Stomach (tissue), 4 donors: ENCODE results near the gene MICAL2.

Source experiments
- EP300 ChIP-seq: sonication (generic); formaldehyde crosslinking; IDR thresholded peaks from one replicate; pipeline ENCODE4 v1.6.1; 2017; ENCODE audit warnings: antibody characterized with exemption
- POLR2A ChIP-seq, 4 donors: fragments of 450-650 bp; IDR thresholded peaks; one replicate each; pipeline ENCODE4 v1.6.1; 2016; ENCODE audit warnings: antibody characterized with exemption in 4 of 4, control low read depth in 2 of 4, mild to moderate bottlenecking in 1 of 4, moderate library complexity in 1 of 4
- TF ChIP-seq, protein P1 (sequence below), 7 experiments: fragments of 450-650 bp in 4 of 7; fragments of 200-600 bp in 3 of 7; sonication (generic) in 3 of 7; IDR thresholded peaks; one replicate each; pipeline ENCODE4 v1.5.1; 2016 to 2019; ENCODE audit warnings: antibody characterized with exemption in 7 of 7, control low read depth in 2 of 7, mild to moderate bottlenecking in 1 of 7

DNA sequence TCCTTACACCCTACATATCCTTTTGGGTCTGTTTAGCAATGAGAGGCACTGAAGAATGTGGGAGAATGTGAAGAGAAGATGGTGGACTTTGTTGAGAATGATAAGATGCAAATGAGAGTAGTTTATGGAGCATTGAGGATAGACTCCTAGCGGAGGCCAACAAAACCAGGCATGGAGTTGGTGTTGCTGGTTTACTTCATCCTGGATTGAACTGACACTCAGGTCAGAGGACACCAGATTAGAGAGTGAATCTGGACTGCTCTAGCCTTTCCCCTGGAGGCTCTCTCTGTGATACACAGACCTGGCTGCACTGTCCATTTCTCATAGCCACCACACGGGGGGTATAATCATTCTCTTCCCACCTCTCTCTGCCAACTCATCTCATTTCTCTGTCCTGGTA is 98.7 kb downstream of the MICAL2 start:
- TF ChIP-seq, protein P1, sequence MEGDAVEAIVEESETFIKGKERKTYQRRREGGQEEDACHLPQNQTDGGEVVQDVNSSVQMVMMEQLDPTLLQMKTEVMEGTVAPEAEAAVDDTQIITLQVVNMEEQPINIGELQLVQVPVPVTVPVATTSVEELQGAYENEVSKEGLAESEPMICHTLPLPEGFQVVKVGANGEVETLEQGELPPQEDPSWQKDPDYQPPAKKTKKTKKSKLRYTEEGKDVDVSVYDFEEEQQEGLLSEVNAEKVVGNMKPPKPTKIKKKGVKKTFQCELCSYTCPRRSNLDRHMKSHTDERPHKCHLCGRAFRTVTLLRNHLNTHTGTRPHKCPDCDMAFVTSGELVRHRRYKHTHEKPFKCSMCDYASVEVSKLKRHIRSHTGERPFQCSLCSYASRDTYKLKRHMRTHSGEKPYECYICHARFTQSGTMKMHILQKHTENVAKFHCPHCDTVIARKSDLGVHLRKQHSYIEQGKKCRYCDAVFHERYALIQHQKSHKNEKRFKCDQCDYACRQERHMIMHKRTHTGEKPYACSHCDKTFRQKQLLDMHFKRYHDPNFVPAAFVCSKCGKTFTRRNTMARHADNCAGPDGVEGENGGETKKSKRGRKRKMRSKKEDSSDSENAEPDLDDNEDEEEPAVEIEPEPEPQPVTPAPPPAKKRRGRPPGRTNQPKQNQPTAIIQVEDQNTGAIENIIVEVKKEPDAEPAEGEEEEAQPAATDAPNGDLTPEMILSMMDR (IDR thresholded peaks at IDR 0.05): no peak
- TF ChIP-seq POLR2A (IDR thresholded peaks at IDR 0.05) (no peak), EP300 (no peak)
